GM12865 (cell line): ENCODE measurements around the gene CCDC85A.
A peak's percentile ranks its signal among the peaks of the same experiment; 100 is the strongest.

ENCODE experiments used
- DNase-seq: peaks from one replicate; pipeline ENCODE4 v3.0.0; 2010; ENCODE audit warnings: low read depth
- H3K4me3 ChIP-seq: 2 replicates; pipeline ENCODE4 v1.5.1; 2011; ENCODE audit warnings: mild to moderate bottlenecking, low read depth, low read length, control low read depth
- TF ChIP-seq, protein P1 (sequence below): IDR thresholded peaks from 2 replicates; pipeline ENCODE4 v1.5.1; 2011; ENCODE audit warnings: low read length, control low read depth, low read depth, inconsistent platforms; ENCODE audit not compliant: insufficient read depth; ENCODE audit errors: missing control alignments

The CCDC85A gene

DNA sequence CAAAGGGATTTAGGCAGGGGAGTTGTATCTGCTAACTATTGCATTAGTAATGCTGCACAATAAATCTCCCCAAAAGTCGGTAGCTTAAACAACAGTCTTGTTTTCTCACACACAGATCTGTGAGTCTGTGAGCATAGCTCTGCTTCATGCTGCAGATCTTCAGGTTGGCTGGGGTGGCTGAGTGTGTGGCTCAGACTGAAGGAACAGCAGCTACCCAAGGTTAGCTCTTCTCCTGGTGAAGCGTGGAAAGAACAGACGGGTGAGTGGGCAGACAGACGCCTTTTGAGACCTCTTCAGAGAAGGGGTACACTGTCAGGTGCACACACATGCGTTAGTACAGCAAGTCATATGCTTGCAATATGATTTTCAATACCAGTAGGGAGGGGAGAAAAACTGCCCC is 3.9 kb upstream of the CCDC85A start:
- no peak overlapping the region for H3K4me3 ChIP-seq
- TF ChIP-seq, protein P1, sequence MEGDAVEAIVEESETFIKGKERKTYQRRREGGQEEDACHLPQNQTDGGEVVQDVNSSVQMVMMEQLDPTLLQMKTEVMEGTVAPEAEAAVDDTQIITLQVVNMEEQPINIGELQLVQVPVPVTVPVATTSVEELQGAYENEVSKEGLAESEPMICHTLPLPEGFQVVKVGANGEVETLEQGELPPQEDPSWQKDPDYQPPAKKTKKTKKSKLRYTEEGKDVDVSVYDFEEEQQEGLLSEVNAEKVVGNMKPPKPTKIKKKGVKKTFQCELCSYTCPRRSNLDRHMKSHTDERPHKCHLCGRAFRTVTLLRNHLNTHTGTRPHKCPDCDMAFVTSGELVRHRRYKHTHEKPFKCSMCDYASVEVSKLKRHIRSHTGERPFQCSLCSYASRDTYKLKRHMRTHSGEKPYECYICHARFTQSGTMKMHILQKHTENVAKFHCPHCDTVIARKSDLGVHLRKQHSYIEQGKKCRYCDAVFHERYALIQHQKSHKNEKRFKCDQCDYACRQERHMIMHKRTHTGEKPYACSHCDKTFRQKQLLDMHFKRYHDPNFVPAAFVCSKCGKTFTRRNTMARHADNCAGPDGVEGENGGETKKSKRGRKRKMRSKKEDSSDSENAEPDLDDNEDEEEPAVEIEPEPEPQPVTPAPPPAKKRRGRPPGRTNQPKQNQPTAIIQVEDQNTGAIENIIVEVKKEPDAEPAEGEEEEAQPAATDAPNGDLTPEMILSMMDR, result no peak
- no peak for DNase-seq

DNA sequence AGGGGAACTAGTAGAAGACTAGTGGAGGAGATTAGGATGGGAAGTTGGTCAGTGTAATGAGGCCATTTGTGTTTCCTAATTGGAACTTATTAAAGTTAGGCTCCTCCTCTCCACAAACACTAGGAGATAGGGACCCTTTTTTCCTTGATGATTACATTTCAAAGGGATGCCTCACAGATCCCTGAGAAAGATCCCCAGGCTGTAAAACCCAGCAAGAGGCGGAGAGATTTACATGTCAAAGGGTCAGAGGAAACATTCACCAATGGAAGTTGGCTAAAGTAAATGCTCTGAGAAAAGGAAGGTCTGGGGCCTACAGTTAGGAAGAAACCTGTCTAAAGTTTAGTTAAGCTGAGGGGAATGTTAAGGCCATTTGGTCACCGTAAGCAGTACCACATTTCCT is 1.4 kb upstream of the CCDC85A start:
- TF ChIP-seq, protein P1, result no peak
- DNase-seq, result no peak
- no peak overlapping the region for H3K4me3 ChIP-seq

DNA sequence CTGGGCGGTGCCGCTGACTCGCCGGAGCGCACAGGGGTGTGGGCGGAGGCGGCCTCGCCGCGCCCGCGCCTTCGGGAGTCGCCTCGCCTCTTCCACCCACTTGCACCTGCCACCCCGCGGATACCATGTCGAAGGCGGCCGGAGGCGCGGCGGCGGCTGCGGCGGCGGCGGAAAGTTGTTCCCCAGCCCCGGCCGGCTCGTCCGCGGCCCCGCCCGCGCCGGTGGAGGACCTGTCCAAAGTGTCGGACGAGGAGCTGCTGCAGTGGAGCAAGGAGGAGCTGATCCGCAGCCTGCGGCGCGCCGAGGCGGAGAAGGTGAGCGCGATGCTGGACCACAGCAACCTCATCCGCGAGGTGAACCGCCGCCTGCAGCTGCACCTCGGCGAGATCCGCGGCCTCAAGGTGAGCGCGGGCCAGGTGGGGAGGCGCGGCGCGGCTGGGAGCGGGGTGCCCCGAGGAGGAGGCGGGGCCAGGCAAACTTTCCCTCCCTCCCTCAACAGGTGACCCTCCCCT is 766 bp downstream of the CCDC85A start:
- TF ChIP-seq, protein P1, result no peak
- DNase-seq, result peak; percentile 7
- H3K4me3 ChIP-seq, result no peak overlapping the region

DNA sequence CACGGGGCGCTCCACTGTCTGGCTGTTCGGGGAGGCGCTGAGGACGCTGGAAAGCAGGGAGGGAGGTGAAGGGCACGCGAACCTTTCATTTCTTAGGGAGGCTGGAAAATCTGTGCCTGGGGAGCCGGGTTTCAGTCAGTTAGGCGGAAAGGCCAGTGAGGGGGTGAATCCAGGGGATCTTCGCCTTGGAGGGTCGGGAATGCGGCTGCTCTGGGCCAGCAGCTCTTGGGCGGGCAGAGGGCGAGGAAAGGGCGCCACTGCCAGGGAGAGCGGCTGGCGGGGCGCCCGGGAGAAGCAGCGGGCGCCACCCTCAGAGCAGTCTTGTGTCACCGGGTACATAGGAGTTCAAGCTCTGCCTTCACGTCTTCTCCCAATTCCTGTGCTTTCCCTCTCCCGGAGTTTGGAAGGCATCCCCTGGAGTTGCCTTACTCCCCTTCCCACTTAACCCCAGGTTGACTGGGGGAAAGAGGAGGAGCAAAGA is 1.4 kb downstream of the CCDC85A start:
- TF ChIP-seq, protein P1, result no peak
- DNase-seq, result no peak
- H3K4me3 ChIP-seq, result no peak overlapping the region

DNA sequence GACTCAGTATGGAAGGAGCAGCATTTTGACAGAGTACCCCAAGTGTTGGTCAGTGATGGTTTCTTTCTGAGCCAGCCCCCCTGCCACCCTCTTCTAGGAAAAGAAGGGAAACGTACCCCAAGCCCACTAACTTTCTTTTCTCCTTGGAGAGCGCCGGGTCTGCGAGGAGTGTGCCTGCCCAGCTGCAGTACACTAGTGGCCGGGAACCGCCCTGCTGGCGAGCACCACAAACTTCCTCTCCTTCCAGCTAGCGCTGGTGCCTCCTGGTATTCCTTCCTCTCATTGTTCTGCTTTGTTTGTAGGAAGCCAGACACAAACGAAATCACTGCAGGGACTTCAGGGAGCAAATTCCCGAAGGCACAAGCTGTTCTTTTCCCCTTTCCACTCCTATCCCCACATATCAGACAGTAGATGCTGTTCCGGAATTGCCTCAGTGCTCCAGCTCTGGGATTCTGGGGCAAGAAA is 1.8 kb downstream of the CCDC85A start:
- TF ChIP-seq, protein P1, result no peak
- DNase-seq, result no peak
- H3K4me3 ChIP-seq, result no peak overlapping the region

DNA sequence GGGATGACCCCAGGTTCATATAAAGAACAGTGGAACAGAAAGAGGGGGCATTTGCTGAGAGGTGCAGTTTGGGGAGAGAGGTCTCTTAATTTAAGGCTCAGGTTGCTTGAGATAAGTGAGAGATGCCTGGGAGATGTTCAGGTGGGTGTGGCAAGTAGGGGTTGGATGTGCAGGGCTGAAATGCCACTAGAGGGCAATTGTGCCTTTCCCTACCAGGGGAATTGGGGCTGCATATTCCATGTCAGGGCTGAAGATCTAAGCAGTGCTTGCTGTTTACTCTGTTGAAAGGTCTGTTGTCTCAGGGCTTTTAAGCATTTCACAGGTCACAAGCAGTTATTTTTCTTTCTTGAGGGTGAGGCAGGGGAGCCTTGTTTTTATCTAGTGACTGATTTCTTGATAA is 7.8 kb downstream of the CCDC85A start:
- H3K4me3 ChIP-seq, result no peak overlapping the region
- TF ChIP-seq, protein P1, result peak; percentile 32
- peak; percentile 28 for DNase-seq
